Choroid plexus epithelial cell (primary cell): Measurements from ENCODE around the gene CD83.

Experiments used
- DNase-seq: peaks from one replicate; pipeline ENCODE4 v3.0.0-alpha.2; 2010; ENCODE audit warnings: low read depth
- H3K4me3 ChIP-seq: 2 replicates; pipeline ENCODE4 v1.5.1; 2011; ENCODE audit warnings: low read depth, mild to moderate bottlenecking, control low read depth, low read length, moderate library complexity
- TF ChIP-seq, protein P1 (sequence below): conservative IDR thresholded peaks from 2 replicates; pipeline ENCODE4 v1.5.1; 2011; ENCODE audit warnings: low read depth, mild to moderate bottlenecking, control low read depth, inconsistent platforms, low read length, moderate library complexity

The CD83 gene

GRCh38 chr6:14174226-14174625 lies 56.7 kb downstream of the CD83 start:
- TF ChIP-seq, protein P1, sequence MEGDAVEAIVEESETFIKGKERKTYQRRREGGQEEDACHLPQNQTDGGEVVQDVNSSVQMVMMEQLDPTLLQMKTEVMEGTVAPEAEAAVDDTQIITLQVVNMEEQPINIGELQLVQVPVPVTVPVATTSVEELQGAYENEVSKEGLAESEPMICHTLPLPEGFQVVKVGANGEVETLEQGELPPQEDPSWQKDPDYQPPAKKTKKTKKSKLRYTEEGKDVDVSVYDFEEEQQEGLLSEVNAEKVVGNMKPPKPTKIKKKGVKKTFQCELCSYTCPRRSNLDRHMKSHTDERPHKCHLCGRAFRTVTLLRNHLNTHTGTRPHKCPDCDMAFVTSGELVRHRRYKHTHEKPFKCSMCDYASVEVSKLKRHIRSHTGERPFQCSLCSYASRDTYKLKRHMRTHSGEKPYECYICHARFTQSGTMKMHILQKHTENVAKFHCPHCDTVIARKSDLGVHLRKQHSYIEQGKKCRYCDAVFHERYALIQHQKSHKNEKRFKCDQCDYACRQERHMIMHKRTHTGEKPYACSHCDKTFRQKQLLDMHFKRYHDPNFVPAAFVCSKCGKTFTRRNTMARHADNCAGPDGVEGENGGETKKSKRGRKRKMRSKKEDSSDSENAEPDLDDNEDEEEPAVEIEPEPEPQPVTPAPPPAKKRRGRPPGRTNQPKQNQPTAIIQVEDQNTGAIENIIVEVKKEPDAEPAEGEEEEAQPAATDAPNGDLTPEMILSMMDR: no peak
- DNase-seq: no peak
- H3K4me3 ChIP-seq: no peak overlapping the region

DNA sequence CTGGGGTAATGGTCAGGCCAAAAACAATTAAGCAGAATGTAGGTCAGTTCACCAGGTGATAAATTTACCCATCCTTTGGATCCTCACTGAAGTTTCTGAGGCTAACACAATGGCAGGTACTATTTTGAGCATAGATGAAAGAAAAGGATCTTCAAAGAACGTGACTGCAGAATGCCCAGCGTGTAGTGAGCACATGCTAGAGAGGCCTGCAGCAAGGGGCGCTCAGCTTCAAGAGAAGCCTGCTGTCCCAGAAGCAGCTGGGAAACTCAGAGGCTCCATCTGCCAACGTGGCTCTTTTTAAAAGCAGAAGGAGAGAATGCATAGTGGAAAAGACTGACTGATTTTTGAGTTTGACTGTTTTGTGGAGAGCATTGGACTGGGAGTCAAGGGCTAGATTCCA lies 57.4 kb downstream of the CD83 start:
- no peak for DNase-seq
- TF ChIP-seq, protein P1: no peak
- H3K4me3 ChIP-seq: no peak overlapping the region

GRCh38 chr6:14176429-14176828 lies 58.9 kb downstream of the CD83 start:
- no peak for DNase-seq
- TF ChIP-seq, protein P1: no peak
- H3K4me3 ChIP-seq: no peak overlapping the region

DNA sequence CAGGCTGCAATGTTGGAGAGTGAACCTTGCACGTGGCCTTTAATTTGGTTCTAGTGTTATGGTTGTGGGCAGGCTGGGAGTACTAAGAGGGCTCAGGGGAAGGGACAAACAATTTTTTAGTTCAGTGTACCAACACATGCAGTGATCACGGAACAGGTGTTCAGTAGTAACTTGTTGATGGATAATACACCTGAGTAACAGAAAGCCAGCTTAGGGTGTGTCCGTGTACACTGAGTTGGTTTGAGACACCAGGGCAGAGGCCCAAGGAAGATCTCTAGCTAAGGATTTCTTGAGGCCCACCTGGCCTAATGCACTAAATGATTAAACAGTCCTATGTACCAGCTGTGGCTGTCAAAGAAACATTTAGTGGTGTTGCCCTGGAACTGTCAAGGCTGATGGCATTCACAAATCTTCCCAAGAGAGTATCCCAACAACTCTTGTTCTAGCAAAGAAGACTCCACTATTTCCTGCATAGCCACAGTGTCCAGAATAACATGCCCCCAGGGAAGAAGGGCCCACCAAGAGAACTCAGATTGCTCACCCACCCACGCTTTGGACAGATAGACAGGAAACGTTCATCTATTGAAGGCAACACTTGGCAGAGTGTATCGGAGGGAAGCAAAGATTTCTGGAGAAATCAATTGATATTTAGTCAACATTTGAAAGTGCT lies 60.0 kb downstream of the CD83 start:
- no peak for DNase-seq
- H3K4me3 ChIP-seq: no peak overlapping the region
- TF ChIP-seq, protein P1: no peak

GRCh38 chr6:14178083-14178445 lies 60.5 kb downstream of the CD83 start:
- TF ChIP-seq, protein P1: no peak
- H3K4me3 ChIP-seq: no peak overlapping the region
- DNase-seq: no peak

- H3K4me3 ChIP-seq: no peak overlapping the region
- no peak for DNase-seq
- TF ChIP-seq, protein P1: no peak
Observed at GRCh38 chr6:14180609-14181008, 63.0 kb downstream of the CD83 start.

DNA sequence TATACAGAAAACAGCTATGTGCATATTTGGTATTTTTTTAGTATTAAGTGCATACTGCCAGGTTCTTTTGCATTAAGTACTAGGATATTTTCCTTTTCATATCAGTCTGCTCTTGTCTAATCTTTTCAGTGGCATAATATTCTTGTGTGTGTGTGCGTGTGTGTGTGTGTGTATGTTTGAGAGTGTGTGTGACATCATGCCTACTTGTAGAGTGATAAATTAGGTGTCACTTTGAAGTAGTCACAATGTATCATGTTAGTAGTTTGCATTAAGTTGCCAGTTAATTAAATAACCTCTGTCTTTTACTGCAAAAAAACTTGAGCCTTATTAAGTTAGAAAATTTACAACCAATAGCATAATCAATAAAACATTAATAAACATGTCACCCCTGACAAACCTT lies 65.3 kb downstream of the CD83 start:
- no peak overlapping the region for H3K4me3 ChIP-seq
- TF ChIP-seq, protein P1: no peak
- no peak for DNase-seq
